ENCODE data around the gene WWC2.
"Not testable (repeated sequence)": the region's sequence is repeated elsewhere in the genome, so short reads cannot be mapped to it uniquely, and the experiment has no call there.

WWC2 gene

DNA sequence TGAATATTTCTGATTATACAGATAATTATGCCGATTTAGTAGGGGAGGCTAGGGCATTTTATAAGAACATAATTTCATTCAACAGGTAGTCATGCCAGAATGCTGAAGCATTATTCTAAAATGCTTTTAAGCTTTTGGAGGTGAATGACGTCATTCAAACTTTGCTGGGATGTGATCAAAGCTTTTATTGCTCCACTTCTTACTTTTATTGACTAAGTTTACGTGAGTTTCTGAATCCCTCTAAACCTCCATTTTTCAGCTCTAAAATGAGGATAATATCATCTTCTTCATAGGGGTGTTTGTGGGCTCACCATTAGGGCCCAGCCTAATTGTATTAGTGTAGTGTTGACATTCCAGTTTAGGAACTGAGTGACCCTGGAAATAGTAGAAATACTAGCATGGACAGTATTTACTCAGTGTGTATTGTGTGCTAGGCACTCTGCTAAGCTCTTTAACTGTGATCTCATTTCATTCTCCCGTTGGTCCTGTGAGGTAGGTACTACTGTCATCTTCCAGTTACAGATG lies 3.0 kb downstream of the WWC2 start:
- DNase-seq: no peak

DNA sequence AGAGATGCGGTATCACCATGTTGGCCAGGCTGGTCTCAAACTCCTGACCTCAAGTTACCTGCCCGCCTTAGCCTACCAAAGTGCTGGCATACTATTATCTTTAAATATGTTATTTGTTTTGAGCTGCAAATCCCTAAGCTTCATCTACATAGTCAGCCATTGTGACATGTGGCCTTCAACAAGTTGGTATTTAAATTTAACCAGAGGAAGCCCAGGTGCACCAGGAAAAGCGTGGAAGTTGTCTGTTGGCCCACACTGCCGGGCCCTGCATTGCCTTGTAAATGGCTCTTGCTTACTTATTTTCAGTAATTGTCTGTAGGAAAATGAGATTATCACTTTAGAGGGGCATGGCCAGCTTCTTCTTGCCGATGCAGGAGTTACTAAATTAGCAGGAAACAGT lies 6.0 kb downstream of the WWC2 start:
- no peak for DNase-seq

DNA sequence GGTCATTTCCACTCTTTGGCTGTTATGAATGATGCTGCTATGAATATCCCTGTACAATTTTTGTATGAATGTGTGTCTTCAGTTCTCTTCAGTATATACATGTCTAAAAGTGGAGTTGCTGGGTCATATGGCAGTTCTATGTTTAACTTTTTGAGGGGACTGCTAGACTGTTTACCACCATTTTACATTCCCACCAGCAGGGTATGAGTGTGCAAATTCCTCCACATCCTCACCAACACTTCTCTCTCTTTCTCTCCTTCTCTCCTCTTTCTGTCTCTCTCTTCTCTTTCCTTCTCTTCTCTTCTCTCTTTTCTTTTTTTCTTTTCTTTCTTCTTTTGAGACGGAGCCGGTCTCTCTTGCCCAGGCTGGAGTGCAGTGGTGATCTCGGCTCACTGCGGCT lies 7.8 kb downstream of the WWC2 start:
- DNase-seq: no peak

- no peak for DNase-seq
These were observed 8.9 kb downstream of the WWC2 start for GRCh38 chr4:183107891-183108459.

GRCh38 chr4:183110244-183110643 lies 11.2 kb downstream of the WWC2 start:
- no peak for DNase-seq

- DNase-seq: no peak
These were observed 12.4 kb downstream of the WWC2 start for GRCh38 chr4:183111452-183111885.

- no peak for DNase-seq
These were observed 19.1 kb downstream of the WWC2 start for GRCh38 chr4:183118141-183118540.

- DNase-seq: no peak
These were observed 19.5 kb downstream of the WWC2 start for GRCh38 chr4:183118585-183118984.

DNA sequence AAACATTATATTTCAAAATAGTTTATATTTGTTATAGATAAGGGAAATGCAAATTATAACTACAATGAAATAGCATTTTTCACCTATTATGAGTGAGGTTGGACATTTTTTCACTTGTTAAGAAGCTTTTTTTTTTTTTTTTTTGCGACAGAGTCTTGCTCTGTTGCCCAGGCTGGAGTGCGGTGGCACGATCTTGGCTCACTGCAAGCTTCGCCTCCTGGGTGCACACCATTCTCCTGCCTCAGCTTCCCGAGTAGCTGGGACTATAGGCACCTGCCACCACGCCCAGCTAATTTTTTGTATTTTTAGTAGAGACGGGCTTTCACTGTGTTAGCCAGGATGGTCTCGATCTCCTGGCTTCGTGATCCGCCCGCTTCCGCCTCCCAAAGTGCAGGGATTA lies 22.6 kb downstream of the WWC2 start:
- not testable (repeated sequence) for DNase-seq

DNA sequence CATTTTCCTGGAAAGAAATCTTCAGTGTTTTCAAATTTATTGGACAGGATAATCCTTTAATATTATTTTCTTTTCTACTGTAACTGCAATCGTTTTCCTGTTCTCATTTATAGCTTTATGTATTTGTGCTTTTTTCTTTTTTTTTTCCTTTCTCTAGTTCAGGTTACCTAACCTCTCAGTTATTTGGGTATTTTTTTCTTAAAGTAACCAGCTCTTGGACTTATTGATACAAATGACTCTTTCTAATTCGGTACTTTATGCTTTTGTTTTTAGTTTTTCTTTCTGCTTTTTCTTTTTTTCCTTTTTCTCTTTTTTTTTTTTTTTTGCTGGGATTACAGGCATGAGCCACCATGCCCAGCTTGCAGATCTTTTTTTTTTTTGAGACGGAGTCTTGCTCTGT lies 25.2 kb downstream of the WWC2 start:
- DNase-seq: no peak

DNA sequence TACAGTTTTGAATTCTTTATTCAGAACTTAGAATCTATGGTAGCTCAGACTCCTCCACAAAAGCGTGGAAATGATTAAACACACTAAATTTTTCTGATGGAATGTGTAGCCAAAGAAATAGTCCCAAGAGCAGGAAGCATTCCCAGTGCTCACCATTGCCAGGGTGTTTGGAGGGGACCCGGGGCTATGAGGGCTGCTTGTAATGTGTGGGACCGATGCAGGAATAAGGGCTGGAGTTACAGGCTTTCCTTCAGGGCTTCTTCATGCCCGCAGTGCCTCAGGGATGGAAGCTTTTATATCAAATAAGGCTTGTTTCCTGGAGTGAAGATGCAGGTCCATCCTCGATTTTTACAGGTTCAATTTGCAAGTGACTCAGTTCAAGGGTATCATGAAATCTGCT lies 25.8 kb downstream of the WWC2 start:
- DNase-seq: no peak

DNA sequence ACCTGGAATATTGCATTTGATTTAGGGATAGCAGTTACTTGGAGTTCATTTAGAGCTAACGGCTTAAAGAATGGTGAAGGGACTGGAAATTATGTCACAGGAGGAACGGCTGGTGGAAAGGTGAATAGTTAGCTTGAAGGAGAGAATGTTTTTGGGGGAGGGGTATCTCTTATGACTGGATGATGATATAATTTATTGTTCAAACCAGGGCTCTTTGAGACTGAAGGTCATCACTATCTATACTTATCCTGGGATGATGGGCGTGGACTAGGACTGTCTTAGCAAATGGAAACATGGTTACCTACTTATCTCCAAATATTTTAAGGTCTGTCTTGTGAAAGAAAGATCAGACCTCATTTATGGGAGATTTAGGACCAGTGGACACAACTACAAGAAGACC lies 30.1 kb downstream of the WWC2 start:
- no peak for DNase-seq

- no peak for DNase-seq
These were observed 30.6 kb downstream of the WWC2 start for GRCh38 chr4:183129675-183130074.

DNA sequence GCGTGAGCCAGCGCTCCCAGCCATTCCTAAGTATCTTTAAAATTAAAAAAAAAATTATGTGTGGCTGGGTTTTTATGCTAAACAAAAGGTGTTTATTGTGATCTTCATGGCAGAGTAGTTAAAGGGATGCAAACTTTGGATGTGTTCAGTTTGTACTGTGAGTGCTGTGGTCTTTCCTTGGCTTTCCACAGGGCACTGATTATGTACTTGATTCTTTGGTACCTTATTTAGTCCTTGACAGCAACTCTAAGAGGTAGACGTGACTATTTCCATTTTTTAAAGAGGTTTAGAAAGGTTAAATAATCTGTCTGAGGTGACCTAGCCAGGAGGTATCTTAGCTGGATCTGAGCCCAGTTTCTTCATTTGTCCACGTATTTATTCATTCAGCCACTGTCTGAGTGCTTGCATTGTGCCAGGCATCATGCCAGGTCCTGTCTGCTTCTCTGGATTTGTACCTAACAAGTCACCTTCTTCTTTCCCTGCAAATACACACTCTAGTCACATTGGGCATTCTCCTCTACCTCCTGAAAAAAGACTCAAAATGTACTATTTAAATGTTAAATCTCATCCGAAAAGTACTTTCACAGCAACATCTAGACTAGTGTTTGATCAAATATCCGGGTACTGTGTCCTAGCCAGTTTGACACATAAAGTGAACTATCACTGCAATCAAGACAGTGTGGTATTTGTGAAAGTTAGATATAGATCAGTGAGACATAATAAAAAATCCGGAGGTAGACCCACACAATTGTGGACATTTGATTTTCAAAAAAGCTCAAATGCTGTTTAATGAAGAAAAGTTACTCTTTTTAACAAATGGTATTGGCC lies 31.5 kb downstream of the WWC2 start:
- DNase-seq: peak; percentile 35

- DNase-seq: no peak
These were observed 33.0 kb downstream of the WWC2 start for GRCh38 chr4:183132081-183132480.

GRCh38 chr4:183132865-183133264 lies 33.8 kb downstream of the WWC2 start:
- no peak for DNase-seq

GRCh38 chr4:183136855-183137254 lies 37.8 kb downstream of the WWC2 start:
- DNase-seq: no peak

- DNase-seq: no peak
These were observed 40.1 kb downstream of the WWC2 start for GRCh38 chr4:183139058-183139750.

GRCh38 chr4:183139972-183140570 lies 41.0 kb downstream of the WWC2 start:
- DNase-seq: no peak

DNA sequence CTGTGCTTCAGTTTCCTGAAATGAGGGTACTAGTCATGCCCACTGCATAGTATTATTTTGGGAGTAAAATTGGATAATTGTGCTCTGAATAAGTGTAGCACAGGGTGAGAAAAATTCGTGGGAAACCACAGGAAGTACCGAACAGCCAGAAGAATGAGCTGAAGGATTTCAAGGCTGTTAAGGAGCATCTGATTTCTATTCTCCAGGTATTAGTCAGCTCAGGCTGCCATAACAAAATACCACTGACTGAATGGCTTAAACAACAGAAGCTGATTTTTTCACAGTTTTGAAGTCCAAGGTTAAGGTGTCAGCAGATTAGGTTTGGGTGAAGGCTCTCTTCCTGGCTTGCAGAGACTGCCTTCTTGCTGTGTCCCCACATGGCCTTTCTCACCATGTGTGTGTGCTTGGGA lies 41.9 kb downstream of the WWC2 start:
- DNase-seq: no peak

- no peak for DNase-seq
These were observed 42.9 kb downstream of the WWC2 start for GRCh38 chr4:183141997-183142396.

DNA sequence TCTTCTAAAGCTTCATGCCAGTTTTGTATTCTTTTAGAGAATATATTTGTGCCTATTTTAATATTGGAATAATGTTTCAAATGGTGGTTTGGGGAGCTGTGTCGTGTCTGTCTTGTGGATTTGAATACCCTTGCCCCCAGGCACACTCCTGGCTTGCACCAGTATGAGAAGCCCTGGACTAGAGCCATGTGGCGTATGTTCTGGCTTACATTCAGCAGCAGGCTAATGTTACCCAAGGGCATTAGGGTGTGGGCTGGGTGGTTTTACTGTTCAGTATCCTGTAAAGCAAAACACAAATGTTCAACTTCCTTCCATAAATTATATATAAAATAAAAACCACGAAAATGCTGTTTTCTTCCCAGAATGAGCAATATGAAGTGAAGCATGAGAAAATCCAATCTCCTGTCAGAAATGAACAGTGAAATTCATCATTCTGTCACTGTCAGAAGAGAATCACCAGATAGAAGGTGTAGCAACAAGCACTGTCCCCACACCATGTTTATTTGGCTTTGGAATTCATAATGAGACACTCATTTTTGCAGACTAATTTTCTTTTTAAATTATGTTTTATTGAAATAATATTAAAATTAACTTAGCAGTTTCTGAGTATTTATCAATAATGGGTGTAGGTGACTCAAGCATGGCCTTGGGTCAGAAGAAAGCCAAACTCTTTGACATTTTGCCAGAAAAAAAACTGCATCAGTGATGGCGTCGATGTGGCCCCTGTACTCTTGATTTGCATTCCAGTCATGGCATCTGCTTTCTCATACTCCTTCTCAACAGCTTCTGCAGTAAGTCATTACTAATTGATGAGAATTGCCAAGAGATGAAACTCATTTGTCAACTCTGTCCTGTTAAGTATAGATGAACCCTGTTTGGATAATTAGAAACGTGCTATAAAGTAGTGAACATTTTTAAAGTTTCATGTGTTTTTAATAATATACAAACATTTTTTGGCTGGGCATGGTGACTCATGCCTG lies 43.8 kb downstream of the WWC2 start:
- DNase-seq: no peak

All from NCI-H2081 treated with DMSO at 0.1 percent for 48 hours (cell line).